ENCODE results near the gene MYH7.

Gene MYH7

DNA sequence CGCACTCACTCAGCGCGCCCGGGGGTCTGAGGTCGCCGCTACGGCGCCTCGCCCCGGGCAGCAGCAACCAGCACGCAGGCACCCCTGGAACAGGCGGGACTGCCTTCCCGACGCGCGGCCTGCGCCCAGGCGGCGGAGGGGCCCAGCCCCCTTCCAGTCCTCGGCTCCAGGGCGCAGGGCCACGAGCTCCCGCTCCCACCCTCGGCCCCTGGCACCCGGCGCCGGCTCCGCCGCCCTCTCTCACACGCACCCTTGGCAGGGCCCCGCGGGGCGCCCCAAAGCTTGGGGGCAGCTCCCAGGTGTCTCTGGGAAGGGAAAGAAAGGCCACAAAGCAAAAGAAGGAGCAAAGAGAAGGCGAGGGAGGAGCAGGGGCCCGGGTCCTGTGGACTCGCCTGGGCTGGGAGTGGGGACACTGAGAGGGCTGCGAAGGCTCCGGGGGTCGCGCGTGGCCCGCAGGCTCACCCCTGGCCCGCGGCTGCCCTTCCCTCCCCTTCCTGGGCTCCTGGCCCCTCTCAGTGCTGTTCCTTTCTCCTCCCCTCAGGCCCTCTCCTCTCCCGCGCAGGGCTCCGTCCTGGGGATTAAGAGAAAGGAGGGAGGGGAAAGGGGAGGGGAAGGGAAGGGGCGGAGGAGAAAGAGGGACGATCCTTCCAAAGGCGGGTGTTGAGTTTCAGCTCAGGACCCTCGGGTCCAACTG lies 69.6 kb downstream of the MYH7 start:
- no peak for DNase-seq

DNA sequence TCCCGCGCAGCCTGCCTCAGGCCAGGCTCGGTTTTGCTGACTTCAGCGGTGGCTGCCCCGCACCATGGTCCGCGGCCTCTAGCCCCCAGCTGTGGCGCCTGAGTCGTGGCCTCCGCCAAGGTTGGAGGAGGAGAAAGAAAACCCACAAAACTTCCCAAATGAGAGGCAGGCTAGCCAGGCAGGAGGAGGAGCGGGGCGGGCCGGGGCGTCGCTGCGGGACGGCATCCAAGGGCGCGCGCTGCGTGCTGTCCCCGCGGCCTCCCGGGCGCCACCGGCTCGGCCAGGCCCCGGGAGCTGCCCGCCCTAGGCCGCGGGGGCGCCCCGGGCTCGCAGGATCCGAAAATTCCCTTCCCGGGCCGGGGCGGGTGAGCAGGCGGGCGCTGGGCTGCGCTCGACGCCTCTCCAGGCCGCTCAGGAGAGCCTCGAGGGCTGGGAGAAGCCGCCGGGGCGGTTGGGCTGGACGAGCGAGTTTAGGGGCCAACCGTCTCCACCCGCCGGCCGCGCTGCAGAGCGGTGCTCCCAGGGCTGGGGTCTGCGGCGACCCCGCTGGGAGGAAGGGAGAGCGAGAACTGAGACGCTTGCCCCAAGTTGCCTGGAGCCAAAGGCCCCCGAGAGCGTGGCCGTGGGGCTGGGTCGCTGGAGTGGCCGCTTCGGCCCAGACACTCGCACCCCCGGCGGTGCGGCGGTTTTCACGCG lies 70.3 kb downstream of the MYH7 start, which contains the start of gene EFS:
EFS (minus strand) TSS at position 137 of the 696 bp plus-strand sequence. CDS start 147 bp downstream, outside the sequence.
- DNase-seq, result no peak

DNA sequence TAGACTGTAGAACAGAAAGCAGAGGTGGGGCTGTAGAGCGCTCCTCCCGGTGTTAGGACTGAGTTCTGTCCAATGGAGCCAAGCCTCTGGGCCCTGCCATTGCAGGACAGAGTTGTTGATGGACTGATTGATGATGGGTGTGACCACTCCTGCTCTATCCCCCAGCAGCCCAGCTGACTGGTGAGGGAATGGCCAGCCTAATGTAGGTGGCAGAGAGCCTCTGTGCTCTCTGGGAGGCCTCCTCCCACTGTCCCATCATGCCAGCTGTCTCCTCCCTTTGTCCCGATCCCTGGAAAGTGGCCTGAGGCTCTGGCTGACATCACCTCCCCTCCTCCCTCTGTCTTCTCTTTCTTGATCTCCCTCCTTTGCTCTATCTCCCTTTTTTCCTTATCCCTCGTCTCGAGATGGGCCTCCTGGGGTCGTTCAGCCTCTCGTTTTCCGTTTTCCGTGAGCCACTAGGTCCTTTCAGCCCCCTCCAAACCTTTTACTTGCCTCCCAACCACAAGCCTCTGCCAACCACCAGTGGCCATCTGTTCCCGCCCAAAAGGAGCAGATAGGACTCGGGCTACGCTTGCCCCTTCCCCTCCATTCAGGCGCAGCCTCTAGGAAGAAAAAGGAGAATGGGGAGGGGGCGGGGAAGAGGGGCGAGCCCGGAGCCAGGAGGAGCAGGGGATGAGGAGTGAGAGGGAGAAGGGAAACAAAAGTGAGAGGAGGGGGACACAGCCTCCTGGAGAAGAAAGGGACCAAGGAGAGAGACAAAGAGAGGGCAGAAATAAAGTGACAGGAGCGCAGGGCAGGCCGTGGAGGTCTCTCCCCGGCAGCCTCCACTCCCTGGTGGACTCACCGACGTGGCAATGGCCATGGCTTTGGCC lies 71.1 kb downstream of the MYH7 start:
- DNase-seq, result no peak

Data from NK-92 treated with Interleukin-12 subunit alpha and Interleukin-12 subunit beta, amount 100 ng/mL, for 24 hours (cell line).